Tibial artery (tissue), 4 donors: ENCODE measurements around the gene ATP9A.
"Not testable (repeated sequence)": the region's sequence is repeated elsewhere in the genome, so short reads cannot be mapped to it uniquely, and the experiment has no call there.

ENCODE experiments used
- DNase-seq, 2 donors: peaks; one replicate each; pipeline ENCODE4 v3.0.0-alpha.2; 2019
- H3K27ac ChIP-seq, 2 donors: fragments of 200-600 bp; sonication (generic) in 1 of 2; 1 replicate in 1 of 2; 2 replicates in 1 of 2; pipeline ENCODE4 v1.5.1; 2018 to 2019; ENCODE audit warnings: mild to moderate bottlenecking in 1 of 2
- H3K27me3 ChIP-seq, 2 donors: fragments of 200-600 bp; sonication (generic) in 1 of 2; one replicate each; pipeline versions ENCODE4 v1.5.1 to v1.6.0; 2016 to 2019
- H3K36me3 ChIP-seq, 3 donors: fragments of 200-600 bp; sonication (generic) in 2 of 3; one replicate each; pipeline ENCODE4 v1.5.1; 2016 to 2019; ENCODE audit warnings: mild to moderate bottlenecking in 2 of 3
- H3K4me1 ChIP-seq, 4 donors: fragments of 200-600 bp; sonication (generic) in 2 of 4; 1 replicate in 3 of 4; 2 replicates in 1 of 4; pipeline ENCODE4 v1.5.1; 2016 to 2019
- H3K4me3 ChIP-seq, 2 donors: fragments of 200-600 bp; sonication (generic) in 1 of 2; 1 replicate in 1 of 2; 2 replicates in 1 of 2; pipeline ENCODE4 v1.5.1; 2018 to 2019; ENCODE audit warnings: mild to moderate bottlenecking in 2 of 2
- H3K9me3 ChIP-seq, 3 donors: fragments of 200-600 bp; sonication (generic) in 1 of 3; one replicate each; pipeline ENCODE4 v1.5.1; 2016 to 2019
- intact Hi-C: fragments of 100-400 bp; cut with DNase I; formaldehyde crosslinking; loops from one replicate; pipeline ENCODE4 v1.15.0; 2023; ENCODE audit warnings: low total_unique reads
- TF ChIP-seq, protein P1 (sequence below), 2 experiments: fragments of 200-600 bp in 1 of 2; fragments of 450-650 bp in 1 of 2; IDR thresholded peaks; one replicate each; pipeline ENCODE4 v1.5.1; 2017 to 2019; ENCODE audit warnings: antibody characterized with exemption in 2 of 2, mild to moderate bottlenecking in 1 of 2, moderate library complexity in 1 of 2

Gene ATP9A

DNA sequence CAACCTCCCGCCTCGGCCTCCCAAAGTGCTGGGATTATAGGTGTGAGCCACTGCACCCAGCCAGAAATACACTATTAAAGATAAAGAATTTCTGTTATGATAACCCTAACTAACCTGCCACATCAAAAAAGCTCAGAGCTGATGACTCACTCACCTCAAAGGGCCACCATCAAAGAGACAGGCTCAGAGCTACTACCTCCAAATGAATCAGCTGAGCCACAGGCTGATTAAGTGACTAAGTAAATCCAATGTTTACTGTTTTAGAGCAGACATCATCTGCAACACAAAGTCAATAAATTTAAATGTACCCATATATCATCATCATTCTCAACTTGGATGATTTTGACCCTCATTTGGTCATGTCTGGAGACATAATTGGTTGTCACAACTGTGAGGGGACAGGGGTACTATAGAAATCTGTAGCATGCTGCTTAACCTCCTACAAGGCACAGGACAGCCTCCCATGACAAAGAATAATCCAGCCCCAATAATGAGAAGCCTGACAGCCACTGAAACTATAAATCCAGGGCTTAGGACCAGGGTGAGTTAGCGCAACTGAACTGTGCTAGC lies 106.5 kb downstream of the ATP9A start:
- Histone ChIP-seq H3K9me3 (no peaks in the 10 kb centered on the region), H3K4me1 (no peaks in the 10 kb centered on the region), H3K27ac (no peak overlapping the region), H3K27me3 (no peaks in the 10 kb centered on the region), H3K36me3 (peaks cover 0 to 46% (median 10%) of the 10 kb centered on the region in 3 donors), H3K4me3 (no peak overlapping the region)
- intact Hi-C loops, result no loop called here
- TF ChIP-seq, protein P1, sequence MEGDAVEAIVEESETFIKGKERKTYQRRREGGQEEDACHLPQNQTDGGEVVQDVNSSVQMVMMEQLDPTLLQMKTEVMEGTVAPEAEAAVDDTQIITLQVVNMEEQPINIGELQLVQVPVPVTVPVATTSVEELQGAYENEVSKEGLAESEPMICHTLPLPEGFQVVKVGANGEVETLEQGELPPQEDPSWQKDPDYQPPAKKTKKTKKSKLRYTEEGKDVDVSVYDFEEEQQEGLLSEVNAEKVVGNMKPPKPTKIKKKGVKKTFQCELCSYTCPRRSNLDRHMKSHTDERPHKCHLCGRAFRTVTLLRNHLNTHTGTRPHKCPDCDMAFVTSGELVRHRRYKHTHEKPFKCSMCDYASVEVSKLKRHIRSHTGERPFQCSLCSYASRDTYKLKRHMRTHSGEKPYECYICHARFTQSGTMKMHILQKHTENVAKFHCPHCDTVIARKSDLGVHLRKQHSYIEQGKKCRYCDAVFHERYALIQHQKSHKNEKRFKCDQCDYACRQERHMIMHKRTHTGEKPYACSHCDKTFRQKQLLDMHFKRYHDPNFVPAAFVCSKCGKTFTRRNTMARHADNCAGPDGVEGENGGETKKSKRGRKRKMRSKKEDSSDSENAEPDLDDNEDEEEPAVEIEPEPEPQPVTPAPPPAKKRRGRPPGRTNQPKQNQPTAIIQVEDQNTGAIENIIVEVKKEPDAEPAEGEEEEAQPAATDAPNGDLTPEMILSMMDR (IDR thresholded peaks at IDR 0.05), result no peak
- DNase-seq, result no peak

DNA sequence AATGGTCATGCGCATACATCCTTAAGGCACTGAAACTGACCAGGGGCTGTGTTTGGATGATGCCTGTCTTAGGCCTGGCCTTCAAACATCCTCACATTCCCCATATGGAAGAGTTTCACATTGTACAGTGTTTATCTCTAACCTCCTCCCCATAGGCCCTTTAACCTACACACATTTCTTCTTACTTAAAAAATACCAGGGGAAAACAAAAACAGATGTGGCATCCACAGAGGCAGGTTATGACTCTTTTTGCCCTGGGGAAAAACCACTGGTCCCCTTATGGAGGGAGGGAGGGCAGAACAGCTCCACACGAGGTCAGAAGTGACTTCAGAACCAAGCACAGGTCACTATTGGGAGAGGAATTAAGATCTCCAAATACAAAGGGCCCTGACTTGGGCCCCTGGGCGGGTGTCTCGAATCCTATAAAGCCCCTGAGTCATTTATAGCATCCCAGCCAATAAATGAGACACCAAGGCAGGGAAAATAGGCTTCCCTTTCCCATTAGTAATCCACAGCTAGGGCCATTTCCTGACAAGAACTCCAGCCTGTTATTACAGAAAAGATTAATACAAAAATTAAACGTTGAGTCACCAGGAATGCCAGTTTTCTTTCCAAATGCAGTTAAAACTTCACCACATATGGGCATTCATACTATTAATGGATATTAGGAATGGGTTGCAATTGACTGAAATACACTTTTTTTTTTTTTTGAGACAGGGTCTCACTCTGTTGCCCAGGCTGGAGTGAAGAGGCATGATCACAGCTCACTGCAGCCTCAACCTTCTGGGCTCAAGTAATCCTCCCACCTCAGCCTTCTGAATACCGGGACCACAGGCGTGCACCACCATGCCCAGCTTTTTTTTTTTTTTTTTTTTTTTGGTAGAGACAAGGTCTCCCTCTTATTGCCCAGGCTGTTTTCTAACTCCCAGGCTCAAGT lies 107.2 kb downstream of the ATP9A start:
- Histone ChIP-seq H3K27ac (peak overlapping the region in 1 of 2 donors; percentile 43), H3K36me3 (peaks cover under 1 to 46% (median 12%) of the 10 kb centered on the region in 3 donors)
- intact Hi-C loops, result no loop called here

DNA sequence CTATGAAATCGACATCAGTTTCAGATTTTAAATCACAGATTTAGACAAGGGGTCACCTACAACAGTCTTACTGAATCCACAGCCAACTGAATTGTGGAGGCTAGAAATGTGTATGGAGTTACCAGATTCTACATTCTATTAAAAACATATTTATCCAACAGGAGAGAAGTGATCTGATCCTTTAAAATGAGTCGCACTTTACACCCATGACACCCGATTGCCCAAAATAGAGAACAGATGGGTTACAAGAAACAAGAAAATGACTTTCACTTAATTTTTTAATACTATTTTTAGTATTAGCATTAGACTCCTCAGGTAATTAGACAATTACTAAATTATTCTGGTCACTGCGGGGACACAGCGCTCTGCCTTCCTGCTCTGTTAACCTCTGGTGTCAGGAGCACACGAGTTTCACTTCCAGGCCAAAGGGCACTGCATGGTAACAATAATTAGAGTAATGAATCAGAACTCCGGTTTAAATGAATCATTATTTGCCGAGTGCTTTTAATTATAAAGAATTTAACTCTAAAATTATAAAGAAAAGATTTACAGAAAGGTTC lies 108.6 kb downstream of the ATP9A start:
- TF ChIP-seq, protein P1 (IDR thresholded peaks at IDR 0.05), result no peak
- no peak overlapping the region for H3K27ac ChIP-seq
- no peaks in the 10 kb centered on the region for H3K27me3 ChIP-seq

More for the DNA sequence above, 107.2 kb downstream of the ATP9A start:
- no peaks in the 10 kb centered on the region for H3K9me3 ChIP-seq
- H3K27me3 ChIP-seq, result no peaks in the 10 kb centered on the region
- TF ChIP-seq, protein P1 (IDR thresholded peaks at IDR 0.05), result no peak
- H3K4me1 ChIP-seq, result no peaks in the 10 kb centered on the region
- H3K4me3 ChIP-seq, result no peak overlapping the region
- DNase-seq, result no peak

DNA sequence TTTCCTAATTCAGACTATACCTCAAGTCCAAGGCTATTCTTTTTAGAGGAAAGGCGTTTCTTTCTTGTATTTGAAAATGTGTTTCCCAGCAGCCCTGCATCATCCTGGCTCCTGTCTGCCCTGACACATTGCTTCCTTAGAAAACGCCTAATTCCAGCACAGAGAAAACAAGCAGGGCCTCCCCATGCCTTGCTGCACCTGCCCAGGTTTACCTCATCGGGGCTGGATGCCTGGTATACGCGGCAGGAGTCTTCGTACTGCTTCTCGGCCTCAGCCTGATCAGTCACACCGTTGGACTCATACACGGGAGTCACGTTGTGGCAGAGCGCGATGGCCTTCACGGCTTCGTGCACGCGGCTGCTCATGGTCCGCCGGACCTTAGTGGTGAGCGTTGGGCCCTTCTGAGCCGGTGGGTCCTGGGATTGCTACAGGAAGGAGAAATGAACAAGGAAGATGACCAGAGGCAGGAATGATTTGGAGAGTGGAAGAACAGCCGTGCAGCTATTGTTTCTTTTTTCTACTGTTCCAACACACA lies 111.4 kb downstream of the ATP9A start:
- Histone ChIP-seq H3K9me3 (no peaks in the 10 kb centered on the region), H3K36me3 (peaks cover 9 to 46% (median 13%) of the 10 kb centered on the region in 3 donors), H3K4me1 (no peaks in the 10 kb centered on the region), H3K27me3 (no peaks in the 10 kb centered on the region), H3K4me3 (no peak overlapping the region), H3K27ac (no peak overlapping the region)
- no peak for DNase-seq
- intact Hi-C loops, result no loop called here
- TF ChIP-seq, protein P1 (IDR thresholded peaks at IDR 0.05), result no peak

More for the DNA sequence above, 108.6 kb downstream of the ATP9A start:
- Histone ChIP-seq H3K36me3 (peaks cover 9 to 44% (median 12%) of the 10 kb centered on the region in 3 donors), H3K9me3 (no peaks in the 10 kb centered on the region), H3K4me1 (no peaks in the 10 kb centered on the region), H3K4me3 (no peak overlapping the region)
- DNase-seq, result no peak
- intact Hi-C loops, result no loop called here

DNA sequence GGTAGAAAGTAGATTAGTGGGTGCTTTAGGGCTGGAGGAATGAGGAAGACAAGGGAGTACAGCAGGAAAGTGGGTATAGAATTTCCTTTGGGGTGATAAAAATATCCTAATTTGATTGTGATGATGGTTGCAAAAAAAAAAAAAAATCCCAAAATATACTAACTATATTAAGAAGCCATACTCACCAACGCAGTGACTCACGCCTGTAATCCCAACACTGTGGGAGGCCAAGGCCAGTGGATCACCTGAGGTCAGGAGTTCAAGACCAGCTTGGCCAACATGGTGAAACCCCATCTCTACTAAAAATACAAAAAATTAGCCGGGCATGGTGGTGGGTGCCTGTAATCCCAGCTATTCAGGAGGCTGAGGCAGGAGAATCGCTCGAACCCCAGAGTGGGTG lies 112.1 kb downstream of the ATP9A start:
- peaks cover 9 to 51% (median 17%) of the 10 kb centered on the region in 3 donors for H3K36me3 ChIP-seq
- H3K4me1 ChIP-seq, DNase-seq, H3K27me3 ChIP-seq, H3K9me3 ChIP-seq, H3K27ac ChIP-seq, intact Hi-C loops, H3K4me3 ChIP-seq: not testable (repeated sequence)
